ENCODE data around the gene HSF2. TPM values are rescaled to one million over a fixed set of nuclear protein-coding genes. Genes with fewer than 3 reads are reported as not detected.

Gene HSF2
- total and polyA plus RNA-seq, 2 experiments from 2014 or later = 10.0 to 18.1 TPM

GRCh38 chr6:122400462-122401089 is 1.1 kb downstream of the HSF2 start:
- H3K9me2 ChIP-seq (ENCODE audit: insufficient read depth) = no peaks in the 10 kb centered on the region
- no peaks in the 10 kb centered on the region for H3F3A ChIP-seq (replicated peaks; ENCODE audit: low read depth)
- Mint-ChIP-seq H3K4me1 (peaks cover 6% of the 10 kb centered on the region; the same call in 2 of the 3 replicates), H3K27ac (no peak overlapping the region), H3K36me3 (ENCODE audit: low read depth) (no peaks in the 10 kb centered on the region), H3K4me3 (peak overlapping the region; percentile 97), H3K27me3 (ENCODE audit: insufficient read depth, low read depth, poor library complexity) (peaks cover 33% of the 10 kb centered on the region), H3K9me3 (no peaks in the 10 kb centered on the region)
- H4K20me1 ChIP-seq (replicated peaks; ENCODE audit: insufficient read depth) = peaks cover 41% of the 10 kb centered on the region
- H3K36me3 ChIP-seq (ENCODE audit: insufficient read depth) = no peaks in the 10 kb centered on the region
- H3K79me2 ChIP-seq (replicated peaks; ENCODE audit: insufficient read depth) = peaks cover 44% of the 10 kb centered on the region
- H3K27ac ChIP-seq (ENCODE audit: low read depth) = no peak overlapping the region
- no peak for DNase-seq (ENCODE audit: low spot score)
- peak overlapping the region; percentile 71 for H3K4me2 ChIP-seq
- peaks cover 59% of the 10 kb centered on the region for H3K27me3 ChIP-seq (ENCODE audit: insufficient read depth)
- no peak overlapping the region for H2AFZ ChIP-seq
- peak overlapping the region; percentile 87 for H3K4me3 ChIP-seq
- no peak for TF ChIP-seq ETS1 (IDR thresholded peaks at IDR 0.05)
- TF ChIP-seq ZNF331 (CRISPR knock-in tag; IDR thresholded peaks at IDR 0.05; ENCODE audit: low read depth) = no peak
- TF ChIP-seq REST (IDR thresholded peaks at IDR 0.05; ENCODE audit: unreplicated experiment) = no peak
- TF ChIP-seq EZH2 (IDR thresholded peaks at IDR 0.05; ENCODE audit: low read depth, unreplicated experiment) = no peak
- no peak for TF ChIP-seq JUNB (IDR thresholded peaks at IDR 0.05; ENCODE audit: unreplicated experiment)
- TF ChIP-seq CTCF (conservative IDR thresholded peaks at IDR 0.05; ENCODE audit: low read depth in 2 of 2) = no peak
- TF ChIP-seq POLR2AphosphoS5 (IDR thresholded peaks at IDR 0.05; ENCODE audit: low read depth) = no peak
- TF ChIP-seq EZH2phosphoT487 (IDR thresholded peaks at IDR 0.05; ENCODE audit: unreplicated experiment) = no peak
- TF ChIP-seq CREB1 (CRISPR knock-in tag; IDR thresholded peaks at IDR 0.05; ENCODE audit: low read depth) = no peak
- TF ChIP-seq ZNF462 (CRISPR knock-in tag; IDR thresholded peaks at IDR 0.05) = no peak
- TF ChIP-seq NANOG (IDR thresholded peaks at IDR 0.05; ENCODE audit: borderline replicate concordance) = no peak
- no peak for TF ChIP-seq ZNF114 (CRISPR knock-in tag; IDR thresholded peaks at IDR 0.05)
- no peak for TF ChIP-seq STAT1 (IDR thresholded peaks at IDR 0.05; ENCODE audit: unreplicated experiment)
- H3K4me1 ChIP-seq (ENCODE audit: insufficient read depth) = peaks cover 4% of the 10 kb centered on the region
- no peak for ATAC-seq
